Nephron (organoid): ENCODE measurements around the gene ITGA2.

ENCODE experiments used
- H3K27ac Mint-ChIP-seq, 3 experiments: 2 replicates each; pipeline ENCODE4 v1.8.0; 2020; ENCODE audit warnings: mixed read lengths in 3 of 3, mild to moderate bottlenecking in 2 of 3, moderate library complexity in 1 of 3
- H3K27me3 Mint-ChIP-seq: 2 replicates; pipeline ENCODE4 v1.8.0; 2021; ENCODE audit warnings: low read depth, mild to moderate bottlenecking, moderate library complexity, mixed read lengths
- H3K36me3 Mint-ChIP-seq: 2 replicates; pipeline ENCODE4 v1.8.0; 2020; ENCODE audit warnings: low read depth, mixed read lengths
- H3K4me1 Mint-ChIP-seq: 2 replicates; pipeline ENCODE4 v1.8.0; 2020; ENCODE audit warnings: mixed read lengths
- H3K4me3 Mint-ChIP-seq, 3 experiments: 2 replicates each; pipeline ENCODE4 v1.8.0; 2020; ENCODE audit warnings: mild to moderate bottlenecking in 3 of 3, mixed read lengths in 3 of 3, moderate library complexity in 2 of 3
- H3K9me3 Mint-ChIP-seq: 2 replicates; pipeline ENCODE4 v1.8.0; 2020; ENCODE audit warnings: mixed read lengths
- CTCF ChIP-seq, 3 experiments: fragments of 200-600 bp; sonication (generic); IDR thresholded peaks; one replicate each; pipeline ENCODE4 v1.5.0; 2021; ENCODE audit warnings: antibody characterized with exemption in 3 of 3; ENCODE audit not compliant: unreplicated experiment in 3 of 3

Gene ITGA2

DNA sequence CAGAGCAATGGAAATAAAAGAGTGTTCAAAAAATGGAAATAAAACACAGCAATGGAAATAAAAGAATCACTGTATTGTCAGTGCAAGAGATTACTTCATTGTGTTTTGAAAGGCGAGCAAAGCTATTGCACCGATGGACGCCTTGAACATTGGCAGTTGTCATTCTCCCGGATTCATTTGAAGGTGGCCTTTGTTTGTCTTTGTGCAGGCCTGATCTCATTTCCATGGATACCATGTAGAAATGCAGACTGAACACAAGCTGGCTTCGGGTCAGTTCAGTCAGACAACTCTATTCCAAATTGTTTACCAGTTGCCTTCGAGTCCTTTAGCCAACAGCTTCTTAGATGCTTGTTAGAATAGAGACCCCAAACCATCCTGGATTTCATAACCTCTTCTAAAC, 8.3 kb downstream of the ITGA2 start:
- peaks cover 8% of the 10 kb centered on the region for H3K27me3 Mint-ChIP-seq
- no peaks in the 10 kb centered on the region for H3K36me3 Mint-ChIP-seq
- TF ChIP-seq CTCF (IDR thresholded peaks at IDR 0.05; ENCODE audit: unreplicated experiment in 3 of 3), result no peak
- no peak overlapping the region for H3K27ac Mint-ChIP-seq
- no peaks in the 10 kb centered on the region for H3K9me3 Mint-ChIP-seq
- peak overlapping the region in 1 of 3 experiments; percentile 26 for H3K4me3 Mint-ChIP-seq
- peaks cover 4% of the 10 kb centered on the region for H3K4me1 Mint-ChIP-seq

DNA sequence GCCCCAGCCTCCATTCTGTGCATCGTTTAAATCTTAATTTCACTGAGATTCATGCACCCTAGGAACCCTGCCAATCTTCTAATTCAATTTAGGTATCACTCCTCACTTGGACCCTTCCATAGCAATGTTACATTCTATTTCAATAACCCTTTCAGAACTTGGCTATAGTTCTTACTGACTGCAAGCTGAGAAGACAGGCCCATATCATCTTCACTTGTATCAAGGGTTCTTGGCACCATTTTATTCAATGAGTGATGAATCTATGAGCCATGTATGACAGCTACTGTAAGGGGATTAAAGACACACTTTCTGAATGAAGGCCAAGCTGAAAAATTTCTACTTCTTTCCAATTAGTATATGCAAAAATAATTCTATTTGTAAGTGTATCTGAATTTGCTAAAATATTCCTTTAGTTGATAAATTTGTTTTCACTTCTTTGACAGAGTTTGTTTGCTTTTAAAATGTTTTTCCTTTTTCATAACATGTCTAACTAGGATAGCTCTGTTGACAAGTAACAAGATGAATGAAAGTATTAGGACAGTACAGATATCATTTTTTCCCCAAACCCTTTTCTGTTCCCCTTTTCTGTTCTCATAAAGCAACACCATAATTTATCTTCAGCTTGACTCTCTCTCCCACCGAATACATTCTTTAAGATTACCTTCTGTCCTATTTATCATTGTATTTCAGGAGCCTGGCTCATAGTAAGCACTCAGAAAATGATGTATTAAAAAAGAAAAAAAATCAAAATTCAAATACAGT, 9.6 kb downstream of the ITGA2 start:
- Mint-ChIP-seq H3K4me1 (peaks cover 4% of the 10 kb centered on the region), H3K27me3 (no peaks in the 10 kb centered on the region), H3K9me3 (no peaks in the 10 kb centered on the region), H3K36me3 (no peaks in the 10 kb centered on the region), H3K4me3 (no peak overlapping the region), H3K27ac (peak overlapping the region; percentile 37 to 87 (median 83))
- TF ChIP-seq CTCF (IDR thresholded peaks at IDR 0.05; ENCODE audit: unreplicated experiment in 3 of 3), result no peak

- H3K4me1 Mint-ChIP-seq, result peaks cover 4% of the 10 kb centered on the region
- H3K4me3 Mint-ChIP-seq, result no peak overlapping the region
- TF ChIP-seq CTCF (IDR thresholded peaks at IDR 0.05; ENCODE audit: unreplicated experiment in 3 of 3), result no peak
- no peaks in the 10 kb centered on the region for H3K27me3 Mint-ChIP-seq
- H3K9me3 Mint-ChIP-seq, result no peaks in the 10 kb centered on the region
- H3K27ac Mint-ChIP-seq, result peak overlapping the region in 1 of 3 experiments; percentile 74
- H3K36me3 Mint-ChIP-seq, result no peaks in the 10 kb centered on the region
Observed at GRCh38 chr5:52999344-52999949, 10.3 kb downstream of the ITGA2 start.

- H3K4me1 Mint-ChIP-seq, result peaks cover 4% of the 10 kb centered on the region
- no peaks in the 10 kb centered on the region for H3K36me3 Mint-ChIP-seq
- no peak overlapping the region for H3K27ac Mint-ChIP-seq
- no peak overlapping the region for H3K4me3 Mint-ChIP-seq
- H3K9me3 Mint-ChIP-seq, result no peaks in the 10 kb centered on the region
- H3K27me3 Mint-ChIP-seq, result no peaks in the 10 kb centered on the region
- no peak for TF ChIP-seq CTCF (IDR thresholded peaks at IDR 0.05; ENCODE audit: unreplicated experiment in 3 of 3)
Observed at GRCh38 chr5:53001541-53001940, 12.4 kb downstream of the ITGA2 start.

DNA sequence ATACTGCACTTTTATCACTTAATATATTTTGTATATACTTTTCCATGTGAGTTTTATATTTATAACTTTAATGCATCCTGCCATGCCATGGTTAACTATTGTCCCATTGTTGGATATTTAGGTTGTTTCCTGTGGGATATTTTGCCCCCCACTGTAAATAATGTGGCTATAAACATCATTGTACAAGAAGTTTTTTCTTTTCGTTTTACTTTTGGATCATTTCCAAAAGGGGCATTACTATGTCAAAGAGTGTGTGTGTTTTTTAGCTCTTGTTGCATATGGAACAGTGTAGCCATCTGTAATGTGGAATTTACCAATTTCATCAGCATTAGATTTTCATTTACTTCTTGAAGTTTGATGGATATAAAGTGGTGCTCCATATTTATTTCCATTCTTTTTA, 13.3 kb downstream of the ITGA2 start:
- H3K9me3 Mint-ChIP-seq, result no peaks in the 10 kb centered on the region

More for the DNA sequence above, 13.3 kb downstream of the ITGA2 start:
- H3K4me3 Mint-ChIP-seq, result no peak overlapping the region
- no peak for TF ChIP-seq CTCF (IDR thresholded peaks at IDR 0.05; ENCODE audit: unreplicated experiment in 3 of 3)
- no peaks in the 10 kb centered on the region for H3K27me3 Mint-ChIP-seq
- no peaks in the 10 kb centered on the region for H3K36me3 Mint-ChIP-seq
- no peak overlapping the region for H3K27ac Mint-ChIP-seq
- H3K4me1 Mint-ChIP-seq, result peaks cover 4% of the 10 kb centered on the region
